SK-N-SH treated with all-trans-retinoic acid at 6 μM for 48 hours (cell line): ENCODE measurements around the gene DDX23.

Source experiments
- BACH2 ChIP-seq: fragments of 250-450 bp; sonication (Bioruptor Pico); IDR thresholded peaks from 2 replicates; pipeline ENCODE4 v1.9.0; 2021; ENCODE audit warnings: mild to moderate bottlenecking, borderline replicate concordance
- CSRNP3 ChIP-seq: fragments of 250-450 bp; sonication (Bioruptor Pico); IDR thresholded peaks from 2 replicates; pipeline ENCODE4 v1.5.1; 2021; ENCODE audit warnings: mild to moderate bottlenecking, moderate library complexity
- ESRRG ChIP-seq: fragments of 250-450 bp; sonication (Bioruptor Pico); IDR thresholded peaks from 2 replicates; pipeline ENCODE4 v1.6.1; 2021; ENCODE audit warnings: mild to moderate bottlenecking
- ISL1 ChIP-seq: fragments of 250-450 bp; sonication (Bioruptor Pico); IDR thresholded peaks from 2 replicates; pipeline ENCODE4 v2.1.2; 2022; ENCODE audit warnings: mild to moderate bottlenecking, moderate library complexity
- OSR1 ChIP-seq: fragments of 250-450 bp; sonication (Bioruptor Pico); IDR thresholded peaks from 2 replicates; pipeline ENCODE4 v1.8.0; 2022; ENCODE audit warnings: moderate library complexity, mild to moderate bottlenecking, inconsistent platforms
- PATZ1 ChIP-seq: fragments of 250-450 bp; sonication (Bioruptor Pico); IDR thresholded peaks from 2 replicates; pipeline ENCODE4 v1.8.0; 2020; ENCODE audit warnings: mild to moderate bottlenecking, moderate library complexity, borderline replicate concordance
- RARB ChIP-seq: fragments of 250-450 bp; sonication (Bioruptor Pico); IDR thresholded peaks from 2 replicates; pipeline ENCODE4 v1.8.0; 2021; ENCODE audit warnings: mild to moderate bottlenecking, moderate library complexity
- TOX ChIP-seq: fragments of 250-450 bp; sonication (Bioruptor Pico); IDR thresholded peaks from 2 replicates; pipeline ENCODE4 v1.8.0; 2021; ENCODE audit warnings: mild to moderate bottlenecking, moderate library complexity, borderline replicate concordance
- ZFP3 ChIP-seq: fragments of 250-450 bp; sonication (Bioruptor Pico); IDR thresholded peaks from 2 replicates; pipeline ENCODE4 v1.5.0; 2020; ENCODE audit warnings: mild to moderate bottlenecking, moderate library complexity
- ZNF70 ChIP-seq: fragments of 450-650 bp; formaldehyde crosslinking; IDR thresholded peaks from 2 replicates; pipeline ENCODE4 v1.5.0; 2020; ENCODE audit warnings: mild to moderate bottlenecking, moderate library complexity

GRCh38 chr12:48779869-48780268 lies 72.1 kb downstream of the DDX23 start:
- no peak for TF ChIP-seq ZFP3 (CRISPR knock-in tag)
- no peak for TF ChIP-seq OSR1 (CRISPR knock-in tag)
- TF ChIP-seq PATZ1 (CRISPR knock-in tag), result peak; percentile 80; the same call in 1 of the 2 replicates
- TF ChIP-seq ISL1, result no peak
- TF ChIP-seq RARB (CRISPR knock-in tag), result no peak
- no peak for TF ChIP-seq ZNF70 (CRISPR knock-in tag)
- no peak for TF ChIP-seq TOX (CRISPR knock-in tag)
- no peak for TF ChIP-seq ESRRG
- TF ChIP-seq CSRNP3 (CRISPR knock-in tag), result no peak
- TF ChIP-seq BACH2 (CRISPR knock-in tag), result no peak
